HG02623 (cell line): ENCODE measurements around the gene TESMIN.

Source experiments
- ATAC-seq: cut with Tn5 transposase; IDR thresholded peaks from one replicate; pipeline ENCODE4 v1.9.1; 2021; ENCODE audit warnings: moderate library complexity; ENCODE audit not compliant: unreplicated experiment

Gene TESMIN

GRCh38 chr11:68763181-68763721, 11.9 kb upstream of the TESMIN start:
- ATAC-seq = no peak

- ATAC-seq = no peak
Observed at GRCh38 chr11:68762481-68762880, 11.2 kb upstream of the TESMIN start.

- no peak for ATAC-seq
Observed at GRCh38 chr11:68761801-68762200, 10.5 kb upstream of the TESMIN start.

DNA sequence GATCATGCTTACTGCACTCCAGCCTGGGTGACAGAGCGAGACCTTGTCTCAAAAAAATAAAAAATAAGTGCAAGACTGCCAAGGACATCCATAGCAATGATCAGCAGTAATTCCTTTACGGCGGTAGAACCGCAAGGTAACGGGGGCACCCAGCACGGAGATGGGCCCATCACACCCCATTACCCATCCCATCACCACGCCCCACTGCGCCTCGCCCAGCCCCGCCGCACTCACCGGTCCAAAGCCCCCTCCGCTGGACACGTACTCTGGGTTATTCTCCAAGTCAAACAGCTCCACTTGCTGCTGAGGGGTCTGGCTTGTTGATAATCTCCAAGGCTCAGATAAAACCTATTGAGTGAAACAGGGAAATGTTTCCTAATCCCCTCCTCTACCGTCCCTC, 8.7 kb upstream of the TESMIN start:
- no peak for ATAC-seq

DNA sequence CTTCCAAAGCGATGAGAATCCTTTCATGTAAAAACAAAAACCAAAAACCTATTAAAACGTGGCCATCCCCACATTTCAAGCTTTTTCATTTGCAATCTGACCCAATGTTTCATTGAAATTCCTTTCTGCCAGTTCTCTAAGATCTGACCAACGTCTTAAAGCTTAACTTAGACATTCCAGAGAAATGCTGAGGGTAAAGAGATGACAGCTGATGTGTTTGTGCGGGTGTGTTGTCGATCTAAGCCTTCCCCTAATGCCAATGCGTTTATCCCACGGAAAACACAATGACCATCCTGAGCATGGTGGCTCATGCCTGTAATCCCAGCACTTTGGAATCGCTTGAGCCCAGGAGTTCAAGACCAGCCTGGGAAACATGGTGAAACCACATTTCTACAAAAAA, 6.4 kb upstream of the TESMIN start:
- ATAC-seq = no peak

GRCh38 chr11:68756171-68756766, 4.9 kb upstream of the TESMIN start:
- no peak for ATAC-seq

- no peak for ATAC-seq
Observed at GRCh38 chr11:68753300-68753699, 2.0 kb upstream of the TESMIN start.

DNA sequence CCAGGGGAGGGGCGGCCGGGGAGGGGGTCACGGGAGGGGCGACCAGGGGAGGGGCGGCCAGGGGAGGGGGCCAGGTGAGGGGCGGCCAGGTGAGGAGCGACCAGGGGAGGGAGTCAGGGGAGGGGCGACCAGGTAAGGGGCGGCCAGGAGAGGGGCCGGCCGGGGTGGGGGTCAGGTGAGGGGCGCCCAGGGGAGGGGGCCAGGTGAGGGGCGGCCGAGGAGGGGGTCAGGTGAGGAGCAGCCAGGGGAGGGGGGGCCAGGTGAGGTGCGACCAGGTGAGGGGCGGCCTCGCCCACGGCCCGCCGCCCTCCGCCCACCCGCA, 355 bp downstream of the TESMIN start:
- no peak for ATAC-seq

DNA sequence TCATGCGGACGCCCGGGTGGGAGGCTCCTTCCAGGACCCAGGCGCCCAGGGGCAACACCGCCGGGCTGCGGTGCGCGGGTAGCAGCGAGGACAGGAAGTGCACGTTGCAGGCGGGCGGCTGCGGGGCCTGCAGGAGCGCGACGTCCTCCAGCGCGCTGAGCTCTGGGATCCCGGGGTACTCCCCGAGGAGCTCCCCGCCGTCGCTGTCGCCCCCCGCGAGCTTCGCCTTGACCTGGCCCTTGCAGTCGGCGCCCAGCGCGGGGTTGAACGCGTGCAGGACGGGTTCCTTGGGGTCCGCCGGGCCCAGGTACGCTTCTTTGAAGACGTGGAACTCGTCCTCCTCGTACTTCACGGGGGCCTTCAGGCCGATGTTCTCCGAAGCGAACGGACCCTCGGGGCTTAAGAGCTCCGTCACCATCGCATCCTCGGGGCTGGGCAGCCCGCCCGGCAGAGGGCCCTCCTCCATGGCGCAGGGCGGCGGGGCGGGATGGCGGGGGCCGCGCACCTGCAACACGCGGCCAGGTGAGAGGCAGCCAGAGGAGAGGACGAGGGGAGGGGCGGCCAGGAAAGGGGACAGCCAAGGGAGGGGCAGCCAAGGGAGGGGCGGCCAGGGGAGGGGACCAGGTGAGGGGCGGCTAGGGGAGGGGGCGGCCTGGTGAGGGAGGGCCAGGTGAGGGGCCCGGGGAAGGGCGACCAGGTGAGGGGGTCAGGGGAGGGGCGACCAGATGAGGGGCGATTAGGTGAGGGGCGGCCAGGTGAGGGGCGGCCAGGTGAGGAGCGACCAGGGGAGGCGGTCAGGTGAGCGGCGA, 921 bp downstream of the TESMIN start:
- no peak for ATAC-seq

GRCh38 chr11:68749229-68750123, 1.8 kb downstream of the TESMIN start:
- ATAC-seq = no peak

- no peak for ATAC-seq
Observed at GRCh38 chr11:68748061-68748460, 3.3 kb downstream of the TESMIN start.

DNA sequence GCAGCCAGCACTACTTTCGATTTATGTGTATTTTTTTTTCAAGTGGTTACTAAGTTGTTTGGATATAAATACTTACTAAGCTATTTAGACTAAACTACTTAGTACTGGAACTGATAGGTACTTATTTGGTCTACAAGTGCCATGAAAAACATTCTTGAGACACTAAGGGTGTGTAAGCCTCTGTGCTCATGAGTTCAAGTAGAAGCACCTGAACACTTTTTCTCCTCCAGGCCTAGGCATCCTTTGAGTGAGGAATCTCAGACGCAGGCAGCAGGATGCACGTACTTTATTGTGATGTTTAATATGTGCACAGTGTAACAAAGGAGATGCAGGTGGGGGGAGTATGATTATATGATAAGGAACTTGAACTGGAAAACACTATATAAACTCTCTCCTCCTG, 7.8 kb downstream of the TESMIN start:
- no peak for ATAC-seq

DNA sequence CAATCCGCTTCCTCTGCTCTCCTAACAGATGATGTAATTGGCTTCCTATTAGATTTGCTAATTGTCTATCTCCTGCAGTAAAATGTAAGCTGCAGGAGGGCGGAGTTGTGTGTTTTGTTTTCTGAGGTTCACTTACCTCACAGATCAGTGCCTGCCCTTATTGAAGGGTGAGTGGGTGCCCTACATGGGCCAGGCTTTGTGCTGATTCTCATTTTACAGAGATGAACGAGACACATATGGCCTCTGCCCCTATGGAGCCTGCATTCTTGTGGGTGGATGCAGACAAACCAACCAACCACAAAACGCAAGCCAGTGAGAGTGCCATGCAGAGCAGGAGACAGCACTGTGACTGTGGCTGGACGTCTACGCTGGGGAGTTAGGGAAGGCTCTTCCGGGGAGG, 9.9 kb downstream of the TESMIN start:
- ATAC-seq = no peak

DNA sequence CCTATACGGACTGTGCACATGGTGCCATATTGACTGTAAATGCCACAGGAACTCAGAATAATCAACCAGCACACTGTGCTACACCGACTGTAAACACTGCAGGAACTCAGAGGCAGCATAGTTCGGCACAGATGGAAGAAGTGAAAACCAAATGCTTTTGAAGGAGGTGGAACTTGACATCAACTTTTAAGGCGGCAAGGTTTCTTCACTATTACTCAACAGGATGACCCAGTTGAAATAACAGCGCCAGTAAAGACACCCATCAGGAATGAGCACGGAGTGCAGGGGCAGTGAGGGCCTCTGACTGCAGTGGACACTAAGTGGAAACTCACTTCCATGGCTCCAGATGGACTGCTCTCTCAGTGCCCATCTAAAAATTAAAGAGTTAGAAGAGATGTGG, 15.7 kb downstream of the TESMIN start:
- no peak for ATAC-seq

DNA sequence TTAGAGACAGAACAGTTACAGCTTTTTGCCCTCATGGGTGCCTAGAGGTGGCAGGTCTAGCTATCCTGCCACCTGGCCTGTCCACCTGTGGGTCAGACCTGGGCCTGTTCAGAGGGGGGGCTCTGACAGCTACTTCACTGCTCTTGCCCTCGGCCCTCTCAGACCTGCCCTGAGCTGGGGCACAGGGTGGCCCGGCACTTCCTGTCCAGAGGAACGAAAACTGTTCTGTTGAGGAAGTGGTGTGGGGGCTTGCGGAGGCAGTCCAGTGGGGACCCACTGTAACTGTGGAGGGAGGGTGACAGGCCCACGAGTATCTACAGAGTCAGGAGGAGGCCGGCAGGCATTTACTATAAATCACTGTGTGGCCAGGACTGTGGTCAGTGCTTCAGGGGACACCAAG, 16.2 kb downstream of the TESMIN start:
- ATAC-seq = no peak

DNA sequence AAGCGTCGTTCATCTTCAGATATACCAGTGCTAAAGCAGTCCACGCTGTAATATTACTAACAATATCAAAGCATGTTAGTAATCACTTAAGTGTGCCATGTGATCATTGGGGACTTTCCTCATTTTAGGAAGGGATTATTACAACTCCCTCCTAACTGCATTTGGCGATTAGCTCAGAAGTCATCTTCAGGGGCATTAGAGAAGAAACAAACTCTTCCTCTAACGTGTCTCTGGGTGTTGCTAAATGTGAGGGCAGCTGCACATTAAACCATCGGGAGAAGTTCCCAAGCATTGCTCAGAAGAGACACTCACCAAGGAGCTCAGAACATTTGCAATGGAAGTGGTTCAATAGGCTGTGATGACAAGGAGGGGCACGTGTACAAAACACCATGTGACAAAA, 17.2 kb downstream of the TESMIN start:
- no peak for ATAC-seq

DNA sequence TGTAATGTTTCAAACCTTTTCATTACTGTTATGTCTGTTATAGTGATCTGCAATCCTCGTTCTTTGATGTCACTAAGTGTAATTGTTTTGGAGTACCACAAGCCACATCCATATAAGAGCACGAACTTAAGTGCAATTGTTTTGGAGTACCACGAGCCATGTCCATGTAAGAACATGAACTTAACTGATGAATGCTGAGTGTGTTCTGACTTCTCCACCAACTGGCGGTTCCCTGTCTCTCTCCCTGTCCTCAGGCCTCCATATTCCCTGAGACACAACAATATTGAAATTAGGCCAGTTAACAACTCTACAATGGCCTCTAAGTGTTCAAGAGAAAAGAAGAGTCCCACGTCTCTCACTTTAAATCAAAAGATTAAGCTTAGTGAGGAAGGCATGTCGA, 23.5 kb downstream of the TESMIN start:
- ATAC-seq = no peak

- no peak for ATAC-seq
Observed at GRCh38 chr11:68724293-68724692, 27.0 kb downstream of the TESMIN start.

- no peak for ATAC-seq
Observed at GRCh38 chr11:68722143-68722542, 29.2 kb downstream of the TESMIN start.

DNA sequence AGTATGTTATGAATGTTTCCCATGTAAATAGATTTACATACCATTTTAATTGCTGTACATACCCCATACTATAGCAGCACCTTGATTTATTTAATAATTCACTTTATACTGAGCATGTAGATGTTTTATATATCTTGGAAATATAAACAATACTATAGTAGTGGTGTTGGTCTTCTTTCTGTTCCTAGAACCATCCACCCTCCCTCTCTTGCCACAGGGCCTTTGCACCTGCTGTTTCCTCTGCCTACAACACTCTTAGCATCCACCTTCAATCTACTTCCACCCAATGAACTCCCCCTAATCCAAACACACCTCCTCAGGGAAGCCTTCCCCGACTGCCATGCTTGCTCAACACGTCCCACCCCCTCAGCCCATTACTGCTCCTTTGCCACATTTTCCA, 30.2 kb downstream of the TESMIN start:
- no peak for ATAC-seq

DNA sequence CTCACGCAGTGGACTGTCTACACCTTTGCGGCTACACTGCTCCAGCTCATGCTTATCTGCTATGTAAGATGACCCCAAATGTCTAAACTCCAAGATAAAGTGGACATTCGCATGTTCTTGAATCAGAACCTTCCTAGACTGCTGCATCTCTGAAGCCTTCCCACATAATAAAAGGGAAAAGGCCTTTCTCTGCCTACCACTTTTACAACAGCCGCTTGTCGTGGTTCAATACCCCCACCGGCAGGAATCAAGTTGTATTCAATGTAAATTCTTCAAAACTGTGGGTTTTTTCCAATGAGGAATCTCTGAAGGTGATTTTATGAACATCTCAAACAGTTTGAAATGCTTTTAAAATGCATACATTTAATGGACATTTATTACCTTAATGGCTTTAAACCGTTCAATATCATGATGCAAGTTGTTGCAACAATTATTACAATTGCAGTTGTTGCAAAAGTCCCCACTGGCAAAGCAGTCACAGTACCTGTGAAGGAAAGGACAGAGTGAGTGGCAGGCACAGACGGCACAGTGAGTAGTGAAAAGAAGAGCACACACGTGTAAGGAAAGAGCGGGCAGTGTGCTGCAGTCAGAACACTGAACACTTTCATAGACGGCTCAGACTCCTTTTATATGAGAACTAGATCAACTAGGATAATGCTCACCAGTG, 35.7 kb downstream of the TESMIN start:
- ATAC-seq = no peak
